WTC11 (cell line): ENCODE measurements around the gene CAPN15.

Experiments used
- ESRRA ChIP-seq: sonication (generic); formaldehyde crosslinking; IDR thresholded peaks from 2 replicates; pipeline ENCODE4 v1.8.1; 2022; ENCODE audit warnings: mild to moderate bottlenecking, missing genetic modification reagents, borderline replicate concordance
- SP1 ChIP-seq: sonication (generic); formaldehyde crosslinking; conservative IDR thresholded peaks from 2 replicates; pipeline ENCODE4 v1.8.1; 2022; ENCODE audit warnings: missing genetic modification reagents
- TF ChIP-seq, protein P1 (sequence below): fragments of 200-600 bp; IDR thresholded peaks from 2 replicates; pipeline ENCODE4 v1.8.0; 2022; ENCODE audit warnings: antibody characterized with exemption

DNA sequence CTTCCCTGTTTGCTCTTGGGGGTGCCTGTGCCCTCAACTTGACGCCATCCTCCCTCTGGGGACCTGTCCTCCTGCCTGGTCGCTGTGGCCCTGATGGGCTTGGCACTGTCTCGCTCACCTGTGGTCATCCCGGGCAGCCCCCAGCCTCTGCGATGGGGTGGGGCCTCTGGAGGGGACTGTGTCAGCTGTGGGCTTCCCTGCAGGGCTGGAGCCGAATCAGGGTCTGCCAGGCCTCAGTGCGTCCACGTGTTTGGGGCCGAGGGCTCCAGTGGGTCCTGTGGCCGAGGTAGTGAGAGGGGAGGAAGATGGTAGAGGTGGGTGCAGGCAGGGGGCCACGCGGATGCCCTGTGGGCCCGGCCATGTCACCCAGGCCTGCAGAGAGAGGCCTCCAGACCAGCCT is 50.3 kb downstream of the CAPN15 start:
- TF ChIP-seq, protein P1, sequence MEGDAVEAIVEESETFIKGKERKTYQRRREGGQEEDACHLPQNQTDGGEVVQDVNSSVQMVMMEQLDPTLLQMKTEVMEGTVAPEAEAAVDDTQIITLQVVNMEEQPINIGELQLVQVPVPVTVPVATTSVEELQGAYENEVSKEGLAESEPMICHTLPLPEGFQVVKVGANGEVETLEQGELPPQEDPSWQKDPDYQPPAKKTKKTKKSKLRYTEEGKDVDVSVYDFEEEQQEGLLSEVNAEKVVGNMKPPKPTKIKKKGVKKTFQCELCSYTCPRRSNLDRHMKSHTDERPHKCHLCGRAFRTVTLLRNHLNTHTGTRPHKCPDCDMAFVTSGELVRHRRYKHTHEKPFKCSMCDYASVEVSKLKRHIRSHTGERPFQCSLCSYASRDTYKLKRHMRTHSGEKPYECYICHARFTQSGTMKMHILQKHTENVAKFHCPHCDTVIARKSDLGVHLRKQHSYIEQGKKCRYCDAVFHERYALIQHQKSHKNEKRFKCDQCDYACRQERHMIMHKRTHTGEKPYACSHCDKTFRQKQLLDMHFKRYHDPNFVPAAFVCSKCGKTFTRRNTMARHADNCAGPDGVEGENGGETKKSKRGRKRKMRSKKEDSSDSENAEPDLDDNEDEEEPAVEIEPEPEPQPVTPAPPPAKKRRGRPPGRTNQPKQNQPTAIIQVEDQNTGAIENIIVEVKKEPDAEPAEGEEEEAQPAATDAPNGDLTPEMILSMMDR: no peak
- TF ChIP-seq ESRRA (CRISPR knock-in tag) (no peak), SP1 (CRISPR knock-in tag) (no peak)
